ENCODE data around the gene OAS2. TPM values are rescaled to one million over a fixed set of nuclear protein-coding genes. Genes with fewer than 3 reads are reported as not detected.

The OAS2 gene
- total and polyA plus RNA-seq, 5 donors from 2014 or later: 58.2 to 82.2 (median 77.9) TPM

DNA sequence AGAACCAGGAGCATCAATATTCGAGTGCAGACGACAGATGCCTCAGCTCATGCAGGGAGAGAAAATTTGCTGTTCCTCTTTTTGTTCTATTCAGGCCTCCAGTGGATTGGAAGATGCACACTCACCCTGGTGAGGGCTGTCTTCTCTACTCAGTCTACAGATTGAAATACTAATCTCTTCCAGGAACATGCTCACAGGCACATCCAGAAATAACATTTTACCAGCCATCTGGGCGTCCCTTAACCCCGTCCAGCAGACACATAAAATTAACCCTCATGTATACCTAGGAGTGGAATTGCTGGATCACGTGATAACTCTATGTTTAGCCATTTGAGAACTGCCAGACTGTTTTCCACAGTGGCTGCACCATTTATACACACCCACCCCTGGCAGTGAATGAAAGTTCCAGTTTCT, 4.5 kb upstream of the OAS2 start:
- H3K27ac ChIP-seq (ENCODE audit: insufficient read depth, low read length, poor library complexity, severe bottlenecking): no peak overlapping the region
- H3K27me3 ChIP-seq (ENCODE audit: control insufficient read depth, insufficient read depth, low read length): no peaks in the 10 kb centered on the region
- Mint-ChIP-seq H3K4me1 (peaks cover 0 to 25% (median 9%) of the 10 kb centered on the region in 4 donors), H3K9me3 (no peaks in the 10 kb centered on the region), H3K27me3 (no peaks in the 10 kb centered on the region), H3K4me3 (peak overlapping the region in 1 of 4 donors; percentile 13), H3K36me3 (peaks cover 16% of the 10 kb centered on the region), H3K27ac (peak overlapping the region in 1 of 3 donors; percentile 13)
- DNase-seq (no peak), ATAC-seq (ENCODE audit: low read depth in 2 of 2) (no peak)
- H3K36me3 ChIP-seq (ENCODE audit: control insufficient read depth, insufficient read depth, low read length): peaks cover 18% of the 10 kb centered on the region
- peaks cover 13% of the 10 kb centered on the region for H3K4me1 ChIP-seq (ENCODE audit: control insufficient read depth, insufficient read depth, low read length, poor library complexity, severe bottlenecking)
- H3K9me3 ChIP-seq (ENCODE audit: control insufficient read depth in 2 of 2, low read length in 2 of 2): no peaks in the 10 kb centered on the region
- H3K4me3 ChIP-seq (ENCODE audit: low read depth, low read length): no peak overlapping the region

DNA sequence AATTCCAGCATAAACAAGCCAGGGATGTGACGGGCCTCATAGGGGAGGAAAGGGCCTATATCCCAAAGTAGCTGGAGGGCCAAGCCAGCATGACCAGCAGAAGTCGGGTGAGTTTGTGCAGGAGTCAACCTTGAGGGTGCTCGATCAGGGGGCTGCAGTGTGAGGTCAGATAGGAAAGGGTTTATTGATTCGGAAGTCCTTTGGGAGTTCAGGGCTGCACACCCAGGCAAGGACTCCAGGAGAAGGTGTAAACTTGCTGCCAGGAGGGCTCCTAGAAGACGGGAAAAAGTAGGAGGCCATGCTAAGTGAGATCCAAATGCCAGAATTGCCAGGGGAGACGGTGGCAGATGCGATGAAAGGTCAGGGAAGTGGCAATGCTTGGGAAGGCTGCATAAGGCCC, 3.4 kb upstream of the OAS2 start:
- peaks cover 8% of the 10 kb centered on the region for H3K36me3 ChIP-seq (ENCODE audit: control insufficient read depth, insufficient read depth, low read length)
- peaks cover 22% of the 10 kb centered on the region for H3K4me1 ChIP-seq (ENCODE audit: control insufficient read depth, insufficient read depth, low read length, poor library complexity, severe bottlenecking)
- Mint-ChIP-seq H3K36me3 (peaks cover 14% of the 10 kb centered on the region), H3K4me3 (peak overlapping the region in 1 of 4 donors; percentile 77), H3K4me1 (peaks cover 0 to 30% (median 13%) of the 10 kb centered on the region in 4 donors), H3K27ac (peak overlapping the region in 1 of 3 donors; percentile 31), H3K9me3 (no peaks in the 10 kb centered on the region), H3K27me3 (no peaks in the 10 kb centered on the region)
- no peaks in the 10 kb centered on the region for H3K27me3 ChIP-seq (ENCODE audit: control insufficient read depth, insufficient read depth, low read length)
- H3K9me3 ChIP-seq (ENCODE audit: control insufficient read depth in 2 of 2, low read length in 2 of 2): no peaks in the 10 kb centered on the region
- DNase-seq: no peak
- no peak overlapping the region for H3K27ac ChIP-seq (ENCODE audit: insufficient read depth, low read length, poor library complexity, severe bottlenecking)
- ATAC-seq (ENCODE audit: low read depth in 2 of 2): no peak
- no peak overlapping the region for H3K4me3 ChIP-seq (ENCODE audit: low read depth, low read length)

- Mint-ChIP-seq H3K27me3 (no peaks in the 10 kb centered on the region), H3K36me3 (peaks cover 11% of the 10 kb centered on the region), H3K27ac (peak overlapping the region; percentile 99), H3K4me3 (peak overlapping the region in 2 of 4 donors; percentile 99), H3K4me1 (peaks cover 18 to 50% (median 29%) of the 10 kb centered on the region in 4 donors), H3K9me3 (peaks cover 0 to 5% (median 2%) of the 10 kb centered on the region in 7 donors)
- peak overlapping the region; percentile 99 for H3K4me3 ChIP-seq (ENCODE audit: low read depth, low read length)
- peaks cover 29% of the 10 kb centered on the region for H3K4me1 ChIP-seq (ENCODE audit: control insufficient read depth, insufficient read depth, low read length, poor library complexity, severe bottlenecking)
- no peak for DNase-seq
- H3K36me3 ChIP-seq (ENCODE audit: control insufficient read depth, insufficient read depth, low read length): no peaks in the 10 kb centered on the region
- ATAC-seq (ENCODE audit: low read depth in 2 of 2): no peak
- peak overlapping the region; percentile 92 for H3K27ac ChIP-seq (ENCODE audit: insufficient read depth, low read length, poor library complexity, severe bottlenecking)
- H3K9me3 ChIP-seq (ENCODE audit: control insufficient read depth in 2 of 2, low read length in 2 of 2): no peaks in the 10 kb centered on the region
- H3K27me3 ChIP-seq (ENCODE audit: control insufficient read depth, insufficient read depth, low read length): no peaks in the 10 kb centered on the region
Measured at GRCh38 chr12:112977139-112977538, 1.2 kb upstream of the OAS2 start.

- Mint-ChIP-seq H3K9me3 (peaks cover 0 to 10% (median 2%) of the 10 kb centered on the region in 7 donors), H3K27me3 (no peaks in the 10 kb centered on the region), H3K36me3 (peaks cover 16% of the 10 kb centered on the region), H3K4me1 (peaks cover 19 to 55% (median 34%) of the 10 kb centered on the region in 4 donors), H3K4me3 (peak overlapping the region; percentile 99 to 100 (median 99)), H3K27ac (peak overlapping the region; percentile 99)
- H3K4me1 ChIP-seq (ENCODE audit: control insufficient read depth, insufficient read depth, low read length, poor library complexity, severe bottlenecking): peaks cover 29% of the 10 kb centered on the region
- ATAC-seq (ENCODE audit: low read depth in 2 of 2) (no peak), DNase-seq (no peak)
- H3K9me3 ChIP-seq (ENCODE audit: control insufficient read depth in 2 of 2, low read length in 2 of 2): peaks cover 0 to 1% of the 10 kb centered on the region in 2 experiments
- H3K4me3 ChIP-seq (ENCODE audit: low read depth, low read length): peak overlapping the region; percentile 99
- H3K36me3 ChIP-seq (ENCODE audit: control insufficient read depth, insufficient read depth, low read length): no peaks in the 10 kb centered on the region
- H3K27ac ChIP-seq (ENCODE audit: insufficient read depth, low read length, poor library complexity, severe bottlenecking): peak overlapping the region; percentile 92
- no peaks in the 10 kb centered on the region for H3K27me3 ChIP-seq (ENCODE audit: control insufficient read depth, insufficient read depth, low read length)
Measured at GRCh38 chr12:112977641-112978040, 678 bp upstream of the OAS2 start.

- no peaks in the 10 kb centered on the region for H3K27me3 ChIP-seq (ENCODE audit: control insufficient read depth, insufficient read depth, low read length)
- peaks cover 2 to 5% of the 10 kb centered on the region in 2 experiments for H3K9me3 ChIP-seq (ENCODE audit: control insufficient read depth in 2 of 2, low read length in 2 of 2)
- H3K9me3 Mint-ChIP-seq: peaks cover 0 to 13% (median 2%) of the 10 kb centered on the region in 7 donors
- ATAC-seq (ENCODE audit: low read depth in 2 of 2) (peak; percentile 53 to 54), DNase-seq (peak; percentile 10 to 83 (median 63))
- peaks cover 21 to 69% (median 42%) of the 10 kb centered on the region in 4 donors for H3K4me1 Mint-ChIP-seq
- H3K36me3 Mint-ChIP-seq: peaks cover 26% of the 10 kb centered on the region
- H3K27ac Mint-ChIP-seq: peak overlapping the region; percentile 99
- peaks cover 6% of the 10 kb centered on the region for H3K36me3 ChIP-seq (ENCODE audit: control insufficient read depth, insufficient read depth, low read length)
- peak overlapping the region; percentile 99 to 100 (median 99) for H3K4me3 Mint-ChIP-seq
- peak overlapping the region; percentile 99 for H3K4me3 ChIP-seq (ENCODE audit: low read depth, low read length)
- H3K27ac ChIP-seq (ENCODE audit: insufficient read depth, low read length, poor library complexity, severe bottlenecking): peak overlapping the region; percentile 92
- H3K4me1 ChIP-seq (ENCODE audit: control insufficient read depth, insufficient read depth, low read length, poor library complexity, severe bottlenecking): peaks cover 35% of the 10 kb centered on the region
- H3K27me3 Mint-ChIP-seq: no peaks in the 10 kb centered on the region
Measured at GRCh38 chr12:112979041-112979680, 842 bp downstream of the OAS2 start.

DNA sequence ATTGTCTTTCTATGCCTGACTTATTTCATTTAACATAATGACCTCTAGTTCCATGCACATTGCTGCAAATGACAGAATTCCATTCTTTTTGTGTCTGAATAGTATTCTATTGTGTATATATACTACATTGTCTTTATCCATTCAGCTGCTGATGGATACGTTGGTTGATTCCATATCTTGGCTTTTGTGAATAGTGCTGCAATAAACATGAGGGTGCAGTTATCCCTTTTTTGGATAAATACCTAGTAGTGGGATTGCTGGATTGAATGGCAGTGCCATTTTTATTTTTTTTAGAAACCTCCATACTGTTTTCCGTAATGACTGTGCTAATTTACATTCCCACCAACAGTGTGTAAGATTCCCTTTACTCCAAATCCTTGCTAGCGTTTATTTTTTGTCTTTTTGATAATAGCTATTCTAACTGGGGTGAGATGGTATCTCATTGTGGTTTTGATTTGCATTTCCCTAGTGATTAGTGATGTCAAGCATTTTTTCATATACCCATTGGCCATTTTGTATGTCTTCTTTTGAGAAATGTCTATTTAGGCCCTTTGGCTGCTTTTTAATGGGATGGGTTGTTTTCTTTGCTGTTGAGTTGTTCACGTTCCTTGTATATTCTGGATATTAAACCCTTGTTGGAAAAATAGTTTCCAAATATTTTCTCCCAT, 2.3 kb downstream of the OAS2 start:
- Histone ChIP-seq H3K36me3 (ENCODE audit: control insufficient read depth, insufficient read depth, low read length) (peaks cover 17% of the 10 kb centered on the region), H3K4me1 (ENCODE audit: control insufficient read depth, insufficient read depth, low read length, poor library complexity, severe bottlenecking) (peaks cover 37% of the 10 kb centered on the region), H3K27ac (ENCODE audit: insufficient read depth, low read length, poor library complexity, severe bottlenecking) (peak overlapping the region; percentile 92), H3K27me3 (ENCODE audit: control insufficient read depth, insufficient read depth, low read length) (no peaks in the 10 kb centered on the region), H3K4me3 (ENCODE audit: low read depth, low read length) (peak overlapping the region; percentile 99), H3K9me3 (ENCODE audit: control insufficient read depth in 2 of 2, low read length in 2 of 2) (peaks cover 9 to 16% of the 10 kb centered on the region in 2 experiments)
- Mint-ChIP-seq H3K9me3 (peaks cover 0 to 27% (median 5%) of the 10 kb centered on the region in 7 donors), H3K4me1 (peaks cover 34 to 83% (median 56%) of the 10 kb centered on the region in 4 donors), H3K27me3 (no peaks in the 10 kb centered on the region), H3K4me3 (peak overlapping the region; percentile 99 to 100 (median 99)), H3K27ac (peak overlapping the region; percentile 88 to 99 (median 99)), H3K36me3 (peaks cover 40% of the 10 kb centered on the region)
- DNase-seq (peak in 2 of 3 donors; percentile 61 to 62), ATAC-seq (ENCODE audit: low read depth in 2 of 2) (no peak)

- peaks cover 75% of the 10 kb centered on the region for H3K36me3 Mint-ChIP-seq
- no peak for DNase-seq
Measured at GRCh38 chr12:112985642-112986290, 7.4 kb downstream of the OAS2 start.

More at GRCh38 chr12:112985642-112986290, 7.4 kb downstream of the OAS2 start:
- no peaks in the 10 kb centered on the region for H3K27me3 ChIP-seq (ENCODE audit: control insufficient read depth, insufficient read depth, low read length)
- H3K9me3 ChIP-seq (ENCODE audit: control insufficient read depth in 2 of 2, low read length in 2 of 2): peaks cover 9 to 16% of the 10 kb centered on the region in 2 experiments
- Mint-ChIP-seq H3K9me3 (peaks cover 0 to 27% (median 5%) of the 10 kb centered on the region in 7 donors), H3K4me1 (peaks cover 34 to 88% (median 74%) of the 10 kb centered on the region in 4 donors), H3K27me3 (no peaks in the 10 kb centered on the region), H3K4me3 (peak overlapping the region in 1 of 4 donors; percentile 63), H3K27ac (peak overlapping the region; percentile 30 to 65 (median 43))
- no peak overlapping the region for H3K4me3 ChIP-seq (ENCODE audit: low read depth, low read length)
- H3K27ac ChIP-seq (ENCODE audit: insufficient read depth, low read length, poor library complexity, severe bottlenecking): peak overlapping the region; percentile 17
- no peak for ATAC-seq (ENCODE audit: low read depth in 2 of 2)
- peaks cover 23% of the 10 kb centered on the region for H3K4me1 ChIP-seq (ENCODE audit: control insufficient read depth, insufficient read depth, low read length, poor library complexity, severe bottlenecking)
- peaks cover 65% of the 10 kb centered on the region for H3K36me3 ChIP-seq (ENCODE audit: control insufficient read depth, insufficient read depth, low read length)
